VCaP (cell line): ENCODE data around the gene INSC.

ENCODE experiments used
- H3K27ac ChIP-seq: fragments of 450-650 bp; 2 replicates; pipeline ENCODE4 v1.5.1; 2017
- CTCF ChIP-seq: fragments of 450-650 bp; conservative IDR thresholded peaks from 2 replicates; pipeline ENCODE4 v1.5.1; 2017; ENCODE audit warnings: mild to moderate bottlenecking, moderate library complexity

Gene INSC

GRCh38 chr11:15289723-15290122 is 175.0 kb downstream of the INSC start:
- no peak overlapping the region for H3K27ac ChIP-seq
- no peak for TF ChIP-seq CTCF

- TF ChIP-seq CTCF: no peak
- no peak overlapping the region for H3K27ac ChIP-seq
Measured at GRCh38 chr11:15291885-15292284, 177.2 kb downstream of the INSC start.

GRCh38 chr11:15293975-15294620 is 179.4 kb downstream of the INSC start:
- no peak for TF ChIP-seq CTCF
- H3K27ac ChIP-seq: no peak overlapping the region

- no peak for TF ChIP-seq CTCF
- H3K27ac ChIP-seq: no peak overlapping the region
Measured at GRCh38 chr11:15295695-15296094, 181.0 kb downstream of the INSC start.
